Omental fat pad (tissue), 4 donors: Measurements from ENCODE around the gene STK38L. TPM values are rescaled to one million over a fixed set of nuclear protein-coding genes. Genes with fewer than 3 reads are reported as not detected.

Experiments
- ATAC-seq: fragments of 150-250 bp; one replicate; pipeline ENCODE4 v1.9.1; 2016; ENCODE audit warnings: mild to moderate bottlenecking, moderate library complexity; ENCODE audit not compliant: low FRiP score
- DNase-seq: peaks from one replicate; pipeline ENCODE4 v3.0.0-alpha.2; 2019; ENCODE audit warnings: low spot score
- CTCF ChIP-seq, 3 donors: fragments of 450-650 bp; IDR thresholded peaks; one replicate each; pipeline ENCODE4 v1.5.1; 2016 to 2017; ENCODE audit warnings: antibody characterized with exemption in 3 of 3, mild to moderate bottlenecking in 3 of 3, moderate library complexity in 2 of 3
- total RNA-seq, 4 donors: library from RNA; depleted of rRNA; stranded (reverse); fragments of >200 nt; gene quantifications; one replicate each; pipeline ENCODE4 v1.1.0, GENCODE V29; 2016

Gene STK38L
- total RNA-seq, 4 donors from 2014 or later: 28.1 to 66.4 (median 46.5) TPM

GRCh38 chr12:27213830-27214787 is 30.0 kb upstream of the STK38L start:
- ATAC-seq (no peak), DNase-seq (no peak)
- TF ChIP-seq CTCF (IDR thresholded peaks at IDR 0.05): no peak

- TF ChIP-seq CTCF (IDR thresholded peaks at IDR 0.05): no peak
- ATAC-seq (no peak), DNase-seq (no peak)
These were observed 26.5 kb upstream of the STK38L start for GRCh38 chr12:27217590-27217989.

- ATAC-seq (no peak), DNase-seq (no peak)
- no peak for TF ChIP-seq CTCF (IDR thresholded peaks at IDR 0.05)
These were observed 24.4 kb upstream of the STK38L start for GRCh38 chr12:27219693-27220054.

GRCh38 chr12:27220055-27220987 is 23.8 kb upstream of the STK38L start:
- no peak for TF ChIP-seq CTCF (IDR thresholded peaks at IDR 0.05)
- ATAC-seq: no peak
- DNase-seq: no peak

- TF ChIP-seq CTCF (IDR thresholded peaks at IDR 0.05): no peak
- DNase-seq (no peak), ATAC-seq (no peak)
These were observed 23.1 kb upstream of the STK38L start for GRCh38 chr12:27220988-27221345.

GRCh38 chr12:27221625-27222387 is 22.3 kb upstream of the STK38L start:
- no peak for ATAC-seq

More at GRCh38 chr12:27221625-27222387, 22.3 kb upstream of the STK38L start:
- no peak for DNase-seq
- TF ChIP-seq CTCF (IDR thresholded peaks at IDR 0.05): no peak
